Heart left ventricle (tissue), 16 donors: ENCODE results near the gene STPG1. TPM values are rescaled to one million over a fixed set of nuclear protein-coding genes. Genes with fewer than 3 reads are reported as not detected.

Source experiments
- ATAC-seq, 4 donors: fragments of 200-7000 bp; cut with Tn5 transposase; one replicate each; pipeline ENCODE4 v1.9.1; 2020 to 2022; ENCODE audit warnings: moderate library complexity in 4 of 4, mild to moderate bottlenecking in 3 of 4, moderate number of reproducible peaks in 1 of 4
- DNase-seq, 5 donors: peaks; one replicate each; pipeline ENCODE4 v3.0.0-alpha.2; 2020
- H3K27ac ChIP-seq, 12 donors: fragments of 200-600 bp; sonication (generic) in 4 of 12; one replicate each; pipeline versions ENCODE4 v1.5.0 to v1.8.0; 2016 to 2022; ENCODE audit warnings: mild to moderate bottlenecking in 2 of 12
- H3K27me3 ChIP-seq, 9 donors: fragments of 200-600 bp; sonication (generic) in 2 of 9; one replicate each; pipeline versions ENCODE4 v1.5.1 to v1.8.0; 2016 to 2022; ENCODE audit warnings: mild to moderate bottlenecking in 3 of 9
- H3K36me3 ChIP-seq, 9 donors: fragments of 200-600 bp; sonication (generic) in 2 of 9; one replicate each; pipeline versions ENCODE4 v1.5.0 to v1.8.0; 2018 to 2022; ENCODE audit warnings: mild to moderate bottlenecking in 2 of 9
- H3K4me1 ChIP-seq, 12 donors: fragments of 200-600 bp; sonication (generic) in 4 of 12; one replicate each; pipeline versions ENCODE4 v1.5.0 to v1.8.0; 2016 to 2022; ENCODE audit warnings: mild to moderate bottlenecking in 3 of 12
- H3K4me3 ChIP-seq, 12 donors: fragments of 200-600 bp; sonication (generic) in 4 of 12; one replicate each; pipeline versions ENCODE4 v1.5.0 to v1.8.0; 2017 to 2022; ENCODE audit warnings: mild to moderate bottlenecking in 9 of 12, moderate library complexity in 4 of 12
- H3K9me3 ChIP-seq, 12 donors: fragments of 200-600 bp; sonication (generic) in 4 of 12; one replicate each; pipeline versions ENCODE4 v1.5.0 to v1.8.0; 2016 to 2022; ENCODE audit warnings: mild to moderate bottlenecking in 1 of 12
- CTCF ChIP-seq, 12 donors: fragments of 200-600 bp; sonication (generic) in 4 of 12; IDR thresholded peaks; one replicate each; pipeline versions ENCODE4 v1.5.0 to v1.8.0; 2018 to 2022; ENCODE audit warnings: antibody characterized with exemption in 12 of 12, mild to moderate bottlenecking in 5 of 12
- POLR2A ChIP-seq, 2 donors: fragments of 450-650 bp; IDR thresholded peaks; one replicate each; pipeline ENCODE4 v1.6.1; 2017; ENCODE audit warnings: antibody characterized with exemption in 2 of 2, mild to moderate bottlenecking in 2 of 2, moderate library complexity in 2 of 2
- WGBS, 4 donors: extraction: QIAGEN DNeasy Blood & Tissue Kit in 2 of 4; methylation state at CpG; one replicate each; pipeline versions ENCODE4 v1.1.5 to v1.1.7; 2013 to 2018; 5-methylcytosine and 5-hydroxymethylcytosine counted together
- intact Hi-C, 10 donors: fragments of 100-400 bp; cut with DNase I; formaldehyde crosslinking; loops; one replicate each; pipeline versions ENCODE4 v1.11.1 to v1.14.2; 2022
- polyA plus RNA-seq, 2 donors: library from polyadenylated mRNA; stranded (reverse); fragments of 200-250 nt; gene quantifications; one replicate each; pipeline ENCODE4 v1.2.3, GENCODE V29; 2013
- total RNA-seq, 9 donors: library from RNA; depleted of rRNA in 2 of 9; stranded (reverse); fragments of >200 nt in 2 of 9; fragmentation: NEBNext Ultra II Directional in 3 of 9; extraction: Animal tissue kit (Norgen Biotek cat#: 25700) in 3 of 9; gene quantifications; one replicate each; pipeline versions ENCODE4 v1.1.0 to v1.2.4, GENCODE V29; 2016 to 2023
- donor health status: ischemic (EF 13 %, LVEDD 7.1; RV severe dilation, severe dysfunction).
- donor health status: healthy with polysubstance abuse.
- donor health status: DM: no; HTN: yes; CAD: no.
- donor health status: DM: no; HTN: no; CAD: no.
- donor health status: ischemic (EF 25% LVEDD 6.9; RV normal size, moderate dysfunction).
- donor health status: ischemic (EF 25% LVEDD 5.7; RV mildly dilated, moderate dysfunction).
- donor health status: healthy.
- donor health status: DM: yes; HTN: yes; CAD: no.
- donor health status: ischemic (EF 35%, LVEDD 5.7; RV mildly dilated, moderate dysfunction).
- donor health status: nonischemic (EF 11% LVEDD 7.7; RV severe dilation, severe dysfunction).
- donor health status: DM: yes; HTN: yes; CAD: no.
- donor health status: PGD.
- donor health status: ischemic (EF 29% LVEDD 5.4; RV normal size, mild dysfunction).
- donor health status: nonischemic (EF 23%, LVEDD 6.1; RV moderate dilation, normal function).

Gene STPG1
- total and polyA plus RNA-seq, 11 donors, result 3.8 to 6.9 (median 4.8) TPM

- Histone ChIP-seq H3K27me3 (peaks cover 0 to 18% (median 0%) of the 10 kb centered on the region in 9 donors), H3K9me3 (no peaks in the 10 kb centered on the region), H3K4me3 (no peak overlapping the region), H3K4me1 (no peaks in the 10 kb centered on the region), H3K27ac (no peak overlapping the region), H3K36me3 (no peaks in the 10 kb centered on the region)
- ATAC-seq (no peak), DNase-seq (no peak)
- intact Hi-C loops, result no loop called here
- TF ChIP-seq CTCF (IDR thresholded peaks at IDR 0.05) (no peak), POLR2A (IDR thresholded peaks at IDR 0.05) (no peak)
- 90 to 98% (median 94%) methylated on average over 3 of the region's 3 CpGs for WGBS, 4 donors
Observed at GRCh38 chr1:24311234-24311633, 102.3 kb downstream of the STPG1 start.

- 86 to 92% (median 91%) methylated on average over 4 of the region's 4 CpGs for WGBS, 4 donors
- Histone ChIP-seq H3K27ac (no peak overlapping the region), H3K9me3 (no peaks in the 10 kb centered on the region), H3K4me1 (no peaks in the 10 kb centered on the region), H3K36me3 (no peaks in the 10 kb centered on the region), H3K4me3 (no peak overlapping the region), H3K27me3 (peaks cover 0 to 14% (median 0%) of the 10 kb centered on the region in 9 donors)
- intact Hi-C loops, result no loop called here
- no peak for TF ChIP-seq POLR2A (IDR thresholded peaks at IDR 0.05)
- no peak for TF ChIP-seq CTCF (IDR thresholded peaks at IDR 0.05)
- DNase-seq, result no peak
- ATAC-seq, result no peak
Observed at GRCh38 chr1:24309762-24310485, 103.7 kb downstream of the STPG1 start.

- 80 to 82% (median 81%) methylated on average over 7 of the region's 7 CpGs for WGBS, 4 donors
- Histone ChIP-seq H3K9me3 (no peaks in the 10 kb centered on the region), H3K27ac (no peak overlapping the region), H3K4me1 (no peaks in the 10 kb centered on the region), H3K4me3 (no peak overlapping the region), H3K36me3 (no peaks in the 10 kb centered on the region), H3K27me3 (peaks cover 0 to 15% (median 0%) of the 10 kb centered on the region in 9 donors)
- DNase-seq, result no peak
- no peak for TF ChIP-seq POLR2A (IDR thresholded peaks at IDR 0.05)
- TF ChIP-seq CTCF (IDR thresholded peaks at IDR 0.05), result no peak
- intact Hi-C loops, result no loop called here
- no peak for ATAC-seq
Observed at GRCh38 chr1:24308365-24309015, 105.1 kb downstream of the STPG1 start.

Other genes with a start within 250 kb of the STPG1 start
- 1 to 10 TPM; 1.9 to 3.4 (median 2.7) TPM for gene IFNLR1, start 226.5 kb downstream of the STPG1 start, total RNA-seq
- gene IFNLR1, start 226.5 kb downstream of the STPG1 start, polyA plus RNA-seq, result 1 to 10 TPM in 1 of 2 donors, under 1 TPM in 1; 0.99 to 1.5 TPM
- under 1 TPM in 1 of 9 donors, not detected in 8; 0.61 TPM for gene GRHL3, start 94.4 kb downstream of the STPG1 start, total RNA-seq
- under 1 TPM in 1 of 2 donors, not detected in 1; 0.03 TPM for gene GRHL3, start 94.4 kb downstream of the STPG1 start, polyA plus RNA-seq
- gene NIPAL3, start 2.0 kb upstream of the STPG1 start, total RNA-seq, result 10 to 100 TPM; 24.7 to 48.3 (median 29.7) TPM
- gene NIPAL3, start 2.0 kb upstream of the STPG1 start, polyA plus RNA-seq, result 10 to 100 TPM in 1 of 2 donors, 1 to 10 TPM in 1; 9.8 to 15.9 TPM
- 1 to 10 TPM; 4.3 to 9.7 (median 6.1) TPM for gene RCAN3, start 89.1 kb upstream of the STPG1 start, total RNA-seq
- gene RCAN3, start 89.1 kb upstream of the STPG1 start, polyA plus RNA-seq, result 1 to 10 TPM; 2.1 to 3.6 TPM
- under 1 TPM in 5 of 9 donors, not detected in 4; 0.08 to 0.29 (median 0.17) TPM for gene NCMAP, start 142.3 kb upstream of the STPG1 start, total RNA-seq
- gene NCMAP, start 142.3 kb upstream of the STPG1 start, polyA plus RNA-seq, result under 1 TPM in 1 of 2 donors, not detected in 1; 0.19 TPM
- gene SRRM1, start 229.5 kb upstream of the STPG1 start, total RNA-seq, result 10 to 100 TPM; 39.3 to 97.0 (median 62.2) TPM
- gene SRRM1, start 229.5 kb upstream of the STPG1 start, polyA plus RNA-seq, result 10 to 100 TPM; 30.3 to 39.5 TPM